ENCODE measurements around the gene ABHD11. TPM values are rescaled to one million over a fixed set of nuclear protein-coding genes. Genes with fewer than 3 reads are reported as not detected.

ABHD11 gene
- total RNA-seq, 4 donors from 2014 or later, result 3.2 to 9.4 (median 7.6) TPM

DNA sequence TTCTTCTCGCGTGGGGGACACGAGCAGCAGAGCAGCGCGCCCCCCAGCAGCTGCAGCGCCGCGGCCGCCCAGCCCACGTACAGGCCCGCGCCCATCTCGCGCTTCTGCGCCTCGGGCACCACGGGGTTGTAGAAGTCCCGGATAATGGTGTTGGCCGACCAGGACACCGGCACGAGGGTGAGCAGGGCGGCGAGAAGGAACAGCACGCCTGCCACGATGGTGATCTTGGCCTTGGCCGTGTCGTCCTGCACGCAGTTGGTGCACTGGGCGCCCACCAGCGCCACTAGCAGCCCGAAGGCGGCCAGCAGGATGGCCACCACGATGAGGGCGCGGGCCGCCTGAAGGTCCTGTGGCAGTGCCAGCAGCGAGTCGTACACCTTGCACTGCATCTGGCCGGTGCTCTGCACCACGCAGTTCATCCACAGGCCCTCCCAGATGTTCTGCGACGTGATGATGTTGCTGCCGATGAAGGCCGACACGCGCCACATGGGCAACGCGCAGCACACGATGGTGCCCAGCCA is 30.9 kb upstream of the ABHD11 start:
- intact Hi-C loops (cut with DNase I; ENCODE audit: low total_unique reads), result no loop called here

GRCh38 chr7:73768641-73769480 is 30.3 kb upstream of the ABHD11 start:
- in situ Hi-C loops (cut with MboI; ENCODE audit: low sequenced_read_pairs in 4 of 4) (no loop called here), intact Hi-C loops (cut with DNase I; ENCODE audit: low total_unique reads) (no loop called here)
- no peaks in the 10 kb centered on the region for H3K36me3 ChIP-seq
- peaks cover 31 to 58% (median 51%) of the 10 kb centered on the region in 3 donors for H3K27me3 ChIP-seq
- peaks cover 0 to 5% of the 10 kb centered on the region in 2 donors for H3K4me1 ChIP-seq
- H3K4me3 ChIP-seq, result no peak overlapping the region
- DNase-seq (no peak), ATAC-seq (no peak)
- TF ChIP-seq, protein P1, sequence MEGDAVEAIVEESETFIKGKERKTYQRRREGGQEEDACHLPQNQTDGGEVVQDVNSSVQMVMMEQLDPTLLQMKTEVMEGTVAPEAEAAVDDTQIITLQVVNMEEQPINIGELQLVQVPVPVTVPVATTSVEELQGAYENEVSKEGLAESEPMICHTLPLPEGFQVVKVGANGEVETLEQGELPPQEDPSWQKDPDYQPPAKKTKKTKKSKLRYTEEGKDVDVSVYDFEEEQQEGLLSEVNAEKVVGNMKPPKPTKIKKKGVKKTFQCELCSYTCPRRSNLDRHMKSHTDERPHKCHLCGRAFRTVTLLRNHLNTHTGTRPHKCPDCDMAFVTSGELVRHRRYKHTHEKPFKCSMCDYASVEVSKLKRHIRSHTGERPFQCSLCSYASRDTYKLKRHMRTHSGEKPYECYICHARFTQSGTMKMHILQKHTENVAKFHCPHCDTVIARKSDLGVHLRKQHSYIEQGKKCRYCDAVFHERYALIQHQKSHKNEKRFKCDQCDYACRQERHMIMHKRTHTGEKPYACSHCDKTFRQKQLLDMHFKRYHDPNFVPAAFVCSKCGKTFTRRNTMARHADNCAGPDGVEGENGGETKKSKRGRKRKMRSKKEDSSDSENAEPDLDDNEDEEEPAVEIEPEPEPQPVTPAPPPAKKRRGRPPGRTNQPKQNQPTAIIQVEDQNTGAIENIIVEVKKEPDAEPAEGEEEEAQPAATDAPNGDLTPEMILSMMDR (IDR thresholded peaks at IDR 0.05 in 4 of 5, conservative IDR thresholded peaks at IDR 0.05 in 1 of 5), result no peak
- no peak for TF ChIP-seq POLR2A (IDR thresholded peaks at IDR 0.05)
- H3K27ac ChIP-seq, result no peak overlapping the region
- H3K9me3 ChIP-seq, result no peaks in the 10 kb centered on the region

More for the DNA sequence above, 30.9 kb upstream of the ABHD11 start:
- Histone ChIP-seq H3K4me3 (peak overlapping the region in 1 of 4 donors; percentile 6), H3K27ac (no peak overlapping the region), H3K27me3 (peaks cover 33 to 58% (median 51%) of the 10 kb centered on the region in 3 donors), H3K36me3 (no peaks in the 10 kb centered on the region), H3K9me3 (no peaks in the 10 kb centered on the region), H3K4me1 (peaks cover 0 to 5% of the 10 kb centered on the region in 2 donors)
- TF ChIP-seq POLR2A (IDR thresholded peaks at IDR 0.05), result no peak
- TF ChIP-seq, protein P1 (IDR thresholded peaks at IDR 0.05 in 4 of 5, conservative IDR thresholded peaks at IDR 0.05 in 1 of 5), result no peak
- ATAC-seq, result no peak
- in situ Hi-C loops (cut with MboI; ENCODE audit: low sequenced_read_pairs in 4 of 4), result no loop called here
- DNase-seq, result no peak

- intact Hi-C loops (cut with DNase I; ENCODE audit: low total_unique reads), result no loop called here
- no peak for ATAC-seq
- Histone ChIP-seq H3K4me3 (no peak overlapping the region), H3K4me1 (peaks cover 0 to 5% of the 10 kb centered on the region in 2 donors), H3K27me3 (peaks cover 28 to 42% (median 40%) of the 10 kb centered on the region in 3 donors), H3K36me3 (no peaks in the 10 kb centered on the region), H3K27ac (no peak overlapping the region), H3K9me3 (no peaks in the 10 kb centered on the region)
- in situ Hi-C loops (cut with MboI; ENCODE audit: low sequenced_read_pairs in 4 of 4), result no loop called here
- TF ChIP-seq, protein P1 (IDR thresholded peaks at IDR 0.05 in 4 of 5, conservative IDR thresholded peaks at IDR 0.05 in 1 of 5), result no peak
- no peak for TF ChIP-seq POLR2A (IDR thresholded peaks at IDR 0.05)
- no peak for DNase-seq
Observed at GRCh38 chr7:73766556-73767229, 28.1 kb upstream of the ABHD11 start.

DNA sequence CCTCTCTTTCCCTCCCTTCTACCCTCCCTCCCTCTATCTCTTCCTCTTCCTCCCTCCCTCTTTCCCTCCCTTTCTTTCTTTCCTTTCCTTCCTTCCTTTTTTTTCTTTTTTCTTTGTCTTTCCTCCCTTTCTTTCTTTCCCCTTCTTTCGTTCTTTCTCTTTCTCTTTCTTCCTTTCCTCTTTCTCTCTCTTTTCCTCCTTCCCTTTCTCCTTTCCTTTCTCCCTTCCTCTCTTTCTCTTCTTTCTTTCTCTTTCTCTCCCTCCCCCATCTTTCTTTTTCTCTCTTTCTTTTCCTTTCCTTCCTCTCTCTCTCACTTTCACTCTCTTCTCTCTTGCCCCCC is 24.0 kb upstream of the ABHD11 start:
- ATAC-seq (no peak), DNase-seq (no peak)
- Histone ChIP-seq H3K27ac (no peak overlapping the region), H3K9me3 (no peaks in the 10 kb centered on the region), H3K4me1 (no peaks in the 10 kb centered on the region), H3K36me3 (no peaks in the 10 kb centered on the region), H3K27me3 (peaks cover 0 to 3% (median 2%) of the 10 kb centered on the region in 3 donors), H3K4me3 (no peak overlapping the region)
- intact Hi-C loops (cut with DNase I; ENCODE audit: low total_unique reads) (no loop called here), in situ Hi-C loops (cut with MboI; ENCODE audit: low sequenced_read_pairs in 4 of 4) (no loop called here)
- TF ChIP-seq, protein P1 (IDR thresholded peaks at IDR 0.05 in 4 of 5, conservative IDR thresholded peaks at IDR 0.05 in 1 of 5), result no peak
- TF ChIP-seq POLR2A (IDR thresholded peaks at IDR 0.05), result no peak
